HepG2 (cell line): Measurements from ENCODE around the gene ANKS3. TPM values are rescaled to one million over a fixed set of nuclear protein-coding genes. Genes with fewer than 3 reads are reported as not detected.

ENCODE experiments used
- ATAC-seq: fragments of 200-7000 bp; cut with Tn5 transposase; 3 replicates; pipeline ENCODE4 v1.9.1; 2020; ENCODE audit warnings: mild to moderate bottlenecking, moderate library complexity
- BruUV-seq: library from RNA; stranded (reverse); fragments of 400-500 nt; replicated peaks from 2 replicates; lab custom pipeline; 2021; lab: Mats Ljungman, UMichigan
- CTCF ChIA-PET: fragments of 300-600 bp; formaldehyde crosslinking; extraction: SDS; loops from one replicate; lab custom pipeline; 2021; ENCODE audit warnings: low total read pairs, inconsistent platforms, low intra/inter-chr PET ratio; lab: Yijun Ruan, JAX
- POLR2A ChIA-PET: fragments of 350-600 bp; sonication (Branson Sonifier 250); formaldehyde crosslinking; loops from one replicate; lab custom pipeline; 2020; ENCODE audit warnings: antibody characterized with exemption, inconsistent platforms; lab: Yijun Ruan, JAX
- DNase-seq: peaks from one replicate; pipeline ENCODE4 v3.0.0-alpha.2; 2015; ENCODE audit warnings: low spot score
- FAIRE-seq: peaks from 3 replicates; lab custom pipeline; 2011; peaks lifted over from hg19 to GRCh38; lab: Jason Lieb, UNC
- H2AFZ ChIP-seq: one replicate; pipeline ENCODE4 v1.6.1; 2011; ENCODE audit warnings: low read length, inconsistent platforms
- H3K27ac ChIP-seq: fragments of 300-600 bp; 3 replicates; pipeline ENCODE4 v1.8.0; 2011; ENCODE audit warnings: mixed run types, mild to moderate bottlenecking, mixed read lengths, low read length, inconsistent platforms; ENCODE audit not compliant: insufficient read depth; ENCODE audit errors: extremely low read length
- H3K27me3 ChIP-seq, 2 experiments: fragments of 200-600 bp in 1 of 2; 2 replicates in 1 of 2; 3 replicates in 1 of 2; pipeline versions ENCODE4 v1.6.0 to v1.8.0; 2011; ENCODE audit warnings: low read length in 2 of 2, mild to moderate bottlenecking in 2 of 2, moderate library complexity in 2 of 2, inconsistent platforms in 1 of 2; ENCODE audit not compliant: insufficient read depth in 2 of 2, control insufficient read depth in 1 of 2
- H3K36me3 ChIP-seq, 2 experiments: fragments of 200-600 bp in 1 of 2; replicated peaks in 1 of 2; 2 replicates in 1 of 2; 3 replicates in 1 of 2; pipeline versions ENCODE4 v1.5.1 to v1.8.0; 2011; ENCODE audit warnings: low read length in 2 of 2, inconsistent platforms in 1 of 2; ENCODE audit not compliant: insufficient read depth in 2 of 2, control insufficient read depth in 1 of 2
- H3K4me1 ChIP-seq: 2 replicates; pipeline ENCODE4 v1.5.1; 2012; ENCODE audit warnings: low read length, inconsistent platforms; ENCODE audit not compliant: insufficient read depth
- H3K4me2 ChIP-seq: 2 replicates; pipeline ENCODE4 v1.6.0; 2011; ENCODE audit warnings: low read depth, low read length, inconsistent platforms
- H3K4me3 ChIP-seq, 3 experiments: fragments of 200-600 bp in 1 of 3; sonication (generic), shearing (Covaris generic) in 1 of 3; replicated peaks in 1 of 3; 2 replicates each; pipeline ENCODE4 v1.5.1; 2011 to 2016; ENCODE audit warnings: low read length in 3 of 3, inconsistent platforms in 2 of 3, low read depth in 2 of 3, mild to moderate bottlenecking in 2 of 3, control low read depth in 1 of 3, mixed read lengths in 1 of 3; ENCODE audit not compliant: insufficient read depth in 1 of 3
- H3K79me2 ChIP-seq: one replicate; pipeline ENCODE4 v1.6.1; 2011; ENCODE audit warnings: low read length, inconsistent platforms; ENCODE audit not compliant: insufficient read depth
- H3K9ac ChIP-seq: 2 replicates; pipeline ENCODE4 v1.6.0; 2011; ENCODE audit warnings: mild to moderate bottlenecking, low read depth, low read length, inconsistent platforms; ENCODE audit not compliant: insufficient read depth
- H3K9me3 ChIP-seq: 2 replicates; pipeline ENCODE4 v1.5.1; 2012; ENCODE audit warnings: mild to moderate bottlenecking, low read length
- H4K20me1 ChIP-seq: 2 replicates; pipeline ENCODE4 v1.6.0; 2011; ENCODE audit warnings: inconsistent platforms, mild to moderate bottlenecking, low read length, moderate library complexity; ENCODE audit not compliant: insufficient read depth
- AGO2 ChIP-seq: fragments of 200-400 bp; formaldehyde crosslinking; optimal IDR thresholded peaks from 2 replicates; pipeline ENCODE3; 2017; ENCODE audit warnings: mild to moderate bottlenecking, low read depth, low read length, moderate library complexity
- NFYC ChIP-seq: IDR thresholded peaks from 2 replicates; pipeline ENCODE4 v1.6.1; 2016; ENCODE audit warnings: missing genetic modification reagents, missing compliant biosample characterization
- POLR2A ChIP-seq, 2 experiments: IDR thresholded peaks; 2 replicates each; pipeline ENCODE4 v1.6.1; 2011; ENCODE audit warnings: low read depth in 2 of 2, low read length in 2 of 2, mild to moderate bottlenecking in 1 of 2, moderate library complexity in 1 of 2; ENCODE audit not compliant: insufficient read depth in 1 of 2
- POLR2G ChIP-seq: fragments of 200-400 bp; formaldehyde crosslinking; IDR thresholded peaks from 2 replicates; pipeline ENCODE4 v1.6.1; 2018; ENCODE audit warnings: mild to moderate bottlenecking, low read depth, low read length, moderate library complexity
- RBFOX2 ChIP-seq: fragments of 200-400 bp; formaldehyde crosslinking; IDR thresholded peaks from 2 replicates; pipeline ENCODE4 v1.6.1; 2017; ENCODE audit warnings: low read depth, mild to moderate bottlenecking, low read length
- RXRA ChIP-seq: sonication (generic); formaldehyde crosslinking; IDR thresholded peaks from 2 replicates; pipeline ENCODE4 v1.5.1; 2020; ENCODE audit warnings: missing genetic modification reagents
- UBTF ChIP-seq: sonication (generic); formaldehyde crosslinking; IDR thresholded peaks from 2 replicates; pipeline ENCODE4 v1.4.0; 2020; ENCODE audit warnings: mild to moderate bottlenecking, missing genetic modification reagents
- ZBTB38 ChIP-seq: sonication (generic); formaldehyde crosslinking; IDR thresholded peaks from 2 replicates; pipeline ENCODE4 v1.5.1; 2020; ENCODE audit warnings: mild to moderate bottlenecking, missing genetic modification reagents
- ZBTB46 ChIP-seq: sonication (generic); formaldehyde crosslinking; IDR thresholded peaks from 2 replicates; pipeline ENCODE4 v1.4.0; 2020; ENCODE audit warnings: mild to moderate bottlenecking, missing genetic modification reagents, borderline replicate concordance
- ZFX ChIP-seq: sonication (generic); formaldehyde crosslinking; IDR thresholded peaks from 2 replicates; pipeline ENCODE4 v1.4.0; 2020; ENCODE audit warnings: mild to moderate bottlenecking, low read depth, missing genetic modification reagents, moderate library complexity
- ZNF354B ChIP-seq: sonication (generic); formaldehyde crosslinking; IDR thresholded peaks from 2 replicates; pipeline ENCODE4 v1.8.0; 2022; ENCODE audit warnings: mild to moderate bottlenecking, missing genetic modification reagents
- ZNF687 ChIP-seq: sonication (generic); formaldehyde crosslinking; IDR thresholded peaks from 2 replicates; pipeline ENCODE4 v1.5.1; 2020; ENCODE audit warnings: mild to moderate bottlenecking, missing genetic modification reagents, moderate library complexity
- WGBS: methylation state at CpG from one replicate; pipeline ENCODE4 v1.1.6; 2017; ENCODE audit warnings: low lambda C conversion rate; 5-methylcytosine and 5-hydroxymethylcytosine counted together
- in situ Hi-C: cut with HindIII; loops from 2 replicates; pipeline ENCODE4 v1.10.0; 2017; ENCODE audit warnings: low pct_unique_long_range_greater_than_20kb; ENCODE audit not compliant: extremely low pct_ligation_motif_present
- intact Hi-C: fragments of 100-400 bp; cut with micrococcal nuclease; formaldehyde crosslinking; loops from one replicate; pipeline ENCODE4 v1.10.0; 2022; ENCODE audit not compliant: unreplicated experiment
- polyA plus RNA-seq, 8 experiments: library from polyadenylated mRNA; depleted of rRNA in 3 of 8; stranded (reverse) in 7 of 8; unstranded in 1 of 8; fragments of >200 nt; fragmentation: Illumina TruSeq in 4 of 8; extraction: Trizol in 4 of 8; gene quantifications; 2 replicates each; pipeline versions ENCODE4 v1.2.1 to v1.2.3, GENCODE V29; 2011 to 2016; ENCODE audit warnings: low read depth in 4 of 8, missing spikeins in 1 of 8, mixed read lengths in 1 of 8; ENCODE audit not compliant: insufficient read depth in 1 of 8
- total RNA-seq, 5 experiments: library from RNA; depleted of rRNA; stranded (reverse); fragments of >200 nt; fragmentation: Illumina TruSeq; extraction: Trizol; gene quantifications; 2 replicates each; pipeline ENCODE4 v1.2.3, GENCODE V29; 2016; ENCODE audit warnings: low read depth in 1 of 5

ANKS3 gene
- total and polyA plus RNA-seq, 2 of the 13 experiments (the other 11 are each of a cell fraction or from before 2014, with no cell fraction given): 11.4 to 15.9 TPM

GRCh38 chr16:4697848-4698291 is 36.2 kb downstream of the ANKS3 start (continued):
- TF ChIP-seq ZNF687 (CRISPR knock-in tag): peak; percentile 8; the same call in 1 of the 2 replicates

GRCh38 chr16:4696905-4697847 is 36.9 kb downstream of the ANKS3 start:
- Histone ChIP-seq H3K79me2 (peaks cover 3% of the 10 kb centered on the region), H3K4me1 (peaks cover 38% of the 10 kb centered on the region), H4K20me1 (no peaks in the 10 kb centered on the region), H2AFZ (no peak overlapping the region), H3K27me3 (no peaks in the 10 kb centered on the region), H3K9me3 (no peaks in the 10 kb centered on the region), H3K36me3 (peaks cover 28 to 54% of the 10 kb centered on the region in 2 experiments), H3K4me3 (no peak overlapping the region), H3K4me2 (no peak overlapping the region), H3K9ac (no peak overlapping the region), H3K27ac (peak overlapping the region; percentile 31)
- intact Hi-C loops (no loop called here), in situ Hi-C loops (no loop called here)
- 79% methylated on average over 14 of the region's 33 CpGs for WGBS
- no peak for FAIRE-seq
- CTCF ChIA-PET: no interaction called here
- no peak for DNase-seq
- no TSS peak for BruUV-seq
- POLR2A ChIA-PET: interaction anchor here (1.3 to 1.4 kb wide), 2 partner anchors 71 to 81 kb away, joined by 3 read pairs; no protein-coding TSS in a partner anchor
- peak; percentile 6 for ATAC-seq
- no peak for TF ChIP-seq RXRA (CRISPR knock-in tag)
- no peak for TF ChIP-seq ZNF354B
- no peak for TF ChIP-seq ZBTB46 (CRISPR knock-in tag)
- peak; percentile 38; the same call in 1 of the 2 replicates for TF ChIP-seq ZFX (CRISPR knock-in tag)
- 0 out of 2 replicates have a peak, but pooled peaks have one; percentile 54 for TF ChIP-seq RBFOX2
- peak; percentile 90 for TF ChIP-seq AGO2
- TF ChIP-seq UBTF (CRISPR knock-in tag): peak; percentile 50; the same call in 1 of the 2 replicates
- TF ChIP-seq NFYC: no peak
- peak; percentile 20; the same call in 1 of the 2 replicates for TF ChIP-seq POLR2G
- peak; percentile 59 for TF ChIP-seq ZBTB38 (CRISPR knock-in tag)
- peak in 1 of 2 experiments; percentile 16; a peak in 2 of 4 replicates for TF ChIP-seq POLR2A (IDR thresholded peaks at IDR 0.05; ENCODE audit: insufficient read depth in 1 of 2, low read depth in 2 of 2, low read length in 2 of 2)
